Neuronal stem cell (in vitro differentiated cells): ENCODE measurements around the gene LCE5A.
A peak's percentile ranks its signal among the peaks of the same experiment; 100 is the strongest.

ENCODE experiments used
- DNase-seq: peaks from one replicate; pipeline ENCODE4 v3.0.0-alpha.2; 2013; ENCODE audit warnings: low spot score
- H2AFZ ChIP-seq: one replicate; pipeline ENCODE4 v1.6.1; 2013; ENCODE audit warnings: mild to moderate bottlenecking, low read length, inconsistent platforms
- H2AK5ac ChIP-seq: 2 replicates; pipeline ENCODE4 v1.6.1; 2013; ENCODE audit warnings: low read depth, mild to moderate bottlenecking, inconsistent platforms, low read length, moderate library complexity, mixed read lengths
- H2BK120ac ChIP-seq: 2 replicates; pipeline ENCODE4 v1.6.1; 2013; ENCODE audit warnings: low read depth, mild to moderate bottlenecking, inconsistent platforms, low read length, moderate library complexity, mixed read lengths
- H2BK12ac ChIP-seq: one replicate; pipeline ENCODE4 v1.6.1; 2013; ENCODE audit warnings: low read length, inconsistent platforms
- H2BK15ac ChIP-seq: 2 replicates; pipeline ENCODE4 v1.6.1; 2013; ENCODE audit warnings: mild to moderate bottlenecking, low read length, inconsistent platforms, mixed read lengths
- H2BK5ac ChIP-seq: one replicate; pipeline ENCODE4 v1.6.1; 2013; ENCODE audit warnings: inconsistent platforms, mild to moderate bottlenecking, low read length, moderate library complexity
- H3K14ac ChIP-seq: one replicate; pipeline ENCODE4 v1.6.1; 2013; ENCODE audit warnings: low read length, inconsistent platforms
- H3K18ac ChIP-seq: 2 replicates; pipeline ENCODE4 v1.6.1; 2013; ENCODE audit warnings: low read length, inconsistent platforms
- H3K23ac ChIP-seq: 2 replicates; pipeline ENCODE4 v1.6.1; 2013; ENCODE audit warnings: low read depth, mild to moderate bottlenecking, mixed read lengths, low read length, inconsistent platforms; ENCODE audit not compliant: poor library complexity
- H3K27ac ChIP-seq: replicated peaks from 3 replicates; pipeline ENCODE4 v1.5.1; 2013; ENCODE audit warnings: low read length, inconsistent platforms
- H3K27me3 ChIP-seq, 3 experiments: 2 replicates each; pipeline ENCODE4 v1.6.1; 2013; ENCODE audit warnings: low read length in 3 of 3, mild to moderate bottlenecking in 2 of 3, inconsistent platforms in 1 of 3, low read depth in 1 of 3, mixed read lengths in 1 of 3, moderate library complexity in 1 of 3; ENCODE audit not compliant: control insufficient read depth in 3 of 3, insufficient read depth in 3 of 3
- H3K36me3 ChIP-seq, 2 donors: replicated peaks in 1 of 2; 2 replicates each; pipeline ENCODE4 v1.6.1; 2013; ENCODE audit warnings: low read length in 2 of 2; ENCODE audit not compliant: control insufficient read depth in 2 of 2, insufficient read depth in 2 of 2
- H3K4ac ChIP-seq: 2 replicates; pipeline ENCODE4 v1.6.1; 2013; ENCODE audit warnings: inconsistent platforms, mild to moderate bottlenecking, low read length, moderate library complexity
- H3K4me1 ChIP-seq, 2 donors: 1 replicate in 1 of 2; 2 replicates in 1 of 2; pipeline ENCODE4 v1.6.1; 2013; ENCODE audit warnings: low read length in 2 of 2, low read depth in 1 of 2; ENCODE audit not compliant: control insufficient read depth in 2 of 2, insufficient read depth in 1 of 2
- H3K4me2 ChIP-seq: one replicate; pipeline ENCODE4 v1.6.1; 2013; ENCODE audit warnings: mild to moderate bottlenecking, low read length, inconsistent platforms; ENCODE audit not compliant: insufficient read depth, poor library complexity, severe bottlenecking
- H3K4me3 ChIP-seq, 2 donors: 2 replicates each; pipeline ENCODE4 v1.5.1; 2013; ENCODE audit warnings: low read length in 2 of 2, mild to moderate bottlenecking in 2 of 2, inconsistent platforms in 1 of 2, moderate library complexity in 1 of 2
- H3K79me1 ChIP-seq: one replicate; pipeline ENCODE4 v1.6.1; 2013; ENCODE audit warnings: low read depth, mild to moderate bottlenecking, inconsistent platforms, low read length, moderate library complexity
- H3K9ac ChIP-seq: one replicate; pipeline ENCODE4 v1.6.1; 2013; ENCODE audit warnings: mild to moderate bottlenecking, low read depth, low read length, inconsistent platforms; ENCODE audit not compliant: poor library complexity
- H3K9me3 ChIP-seq, 2 donors: replicated peaks in 1 of 2; 2 replicates each; pipeline versions ENCODE3 to v1.6.1; 2013; ENCODE audit warnings: low read length in 2 of 2, mild to moderate bottlenecking in 2 of 2, inconsistent platforms in 1 of 2, low read depth in 1 of 2, mixed read lengths in 1 of 2, moderate library complexity in 1 of 2; ENCODE audit not compliant: control insufficient read depth in 2 of 2, insufficient read depth in 1 of 2
- H4K8ac ChIP-seq: one replicate; pipeline ENCODE4 v1.6.1; 2013; ENCODE audit warnings: low read depth, mild to moderate bottlenecking, inconsistent platforms, low read length, moderate library complexity
- H4K91ac ChIP-seq: one replicate; pipeline ENCODE4 v1.6.1; 2013; ENCODE audit warnings: low read length, low read depth, mild to moderate bottlenecking, inconsistent platforms; ENCODE audit not compliant: poor library complexity
- WGBS, 2 donors: extraction: QIAGEN DNeasy Blood & Tissue Kit; methylation state at CpG; one replicate each; pipeline ENCODE4 v1.1.7; 2013; ENCODE audit warnings: missing lambda C conversion rate in 2 of 2, mixed read lengths in 1 of 2; ENCODE audit not compliant: insufficient read length in 2 of 2, insufficient replicate concordance in 1 of 2; ENCODE audit errors: extremely low coverage in 2 of 2; 5-methylcytosine and 5-hydroxymethylcytosine counted together

Gene LCE5A

GRCh38 chr1:152520561-152521090 is 10.0 kb downstream of the LCE5A start:
- Histone ChIP-seq H2BK12ac (no peak overlapping the region), H2AK5ac (no peak overlapping the region), H2BK5ac (no peak overlapping the region), H2BK120ac (no peak overlapping the region), H2AFZ (no peak overlapping the region), H3K4ac (no peak overlapping the region), H3K27ac (no peak overlapping the region), H4K8ac (no peak overlapping the region), H2BK15ac (no peak overlapping the region), H3K18ac (no peak overlapping the region), H3K27me3 (peaks cover 0 to 3% (median 0%) of the 10 kb centered on the region in 3 experiments), H3K4me1 (no peaks in the 10 kb centered on the region), H3K4me2 (no peak overlapping the region), H3K23ac (no peak overlapping the region), H3K79me1 (no peaks in the 10 kb centered on the region), H4K91ac (no peak overlapping the region), H3K9ac (no peak overlapping the region), H3K36me3 (no peaks in the 10 kb centered on the region), H3K9me3 (peaks cover 0 to 25% of the 10 kb centered on the region in 2 donors), H3K4me3 (no peak overlapping the region), H3K14ac (no peak overlapping the region)
- no CpG with 5 or more reads among the region's 4 CpGs for whole genome bisulfite sequencing, 2 donors
- DNase-seq, result no peak

- no peak overlapping the region for H3K23ac ChIP-seq
- H3K27ac ChIP-seq, result no peak overlapping the region
- no peak overlapping the region for H2AK5ac ChIP-seq
- no peak overlapping the region for H3K4ac ChIP-seq
- no peaks in the 10 kb centered on the region for H3K4me1 ChIP-seq
- H2BK120ac ChIP-seq, result no peak overlapping the region
- H3K4me2 ChIP-seq, result no peak overlapping the region
- H3K9ac ChIP-seq, result no peak overlapping the region
- no peak overlapping the region for H2AFZ ChIP-seq
- H3K4me3 ChIP-seq, result no peak overlapping the region
- no peak overlapping the region for H4K91ac ChIP-seq
- no peak overlapping the region for H3K18ac ChIP-seq
- H3K27me3 ChIP-seq, result no peaks in the 10 kb centered on the region
- no peak overlapping the region for H4K8ac ChIP-seq
- WGBS, 2 donors, result no CpG with 5 or more reads among the region's 1 CpG
- H2BK5ac ChIP-seq, result no peak overlapping the region
- no peak overlapping the region for H3K14ac ChIP-seq
- no peaks in the 10 kb centered on the region for H3K36me3 ChIP-seq
- H2BK15ac ChIP-seq, result no peak overlapping the region
- no peak for DNase-seq
- no peaks in the 10 kb centered on the region for H3K79me1 ChIP-seq
- H2BK12ac ChIP-seq, result no peak overlapping the region
- H3K9me3 ChIP-seq, result peaks cover 0 to 4% of the 10 kb centered on the region in 2 donors
These were observed 14.6 kb downstream of the LCE5A start for GRCh38 chr1:152525080-152525641.

- no peaks in the 10 kb centered on the region for H3K36me3 ChIP-seq
- no peak overlapping the region for H2BK12ac ChIP-seq
- H3K4me1 ChIP-seq, result no peaks in the 10 kb centered on the region
- no peaks in the 10 kb centered on the region for H3K27me3 ChIP-seq
- no peak overlapping the region for H2BK120ac ChIP-seq
- no peak overlapping the region for H3K4me3 ChIP-seq
- H3K9me3 ChIP-seq, result peaks cover 0 to 20% of the 10 kb centered on the region in 2 donors
- H3K23ac ChIP-seq, result no peak overlapping the region
- no peak overlapping the region for H4K91ac ChIP-seq
- H3K79me1 ChIP-seq, result no peaks in the 10 kb centered on the region
- H3K4me2 ChIP-seq, result no peak overlapping the region
- no peak overlapping the region for H2AK5ac ChIP-seq
- no peak overlapping the region for H2AFZ ChIP-seq
- no peak overlapping the region for H2BK15ac ChIP-seq
- H3K4ac ChIP-seq, result no peak overlapping the region
- DNase-seq, result peak; percentile 2
- no peak overlapping the region for H2BK5ac ChIP-seq
- H4K8ac ChIP-seq, result no peak overlapping the region
- WGBS, 2 donors, result no CpG with 5 or more reads among the region's 7 CpGs
- no peak overlapping the region for H3K9ac ChIP-seq
- no peak overlapping the region for H3K18ac ChIP-seq
- no peak overlapping the region for H3K27ac ChIP-seq
- no peak overlapping the region for H3K14ac ChIP-seq
These were observed 22.8 kb downstream of the LCE5A start for GRCh38 chr1:152533327-152533938.

GRCh38 chr1:152535774-152536173 is 25.2 kb downstream of the LCE5A start:
- Histone ChIP-seq H4K8ac (no peak overlapping the region), H3K23ac (no peak overlapping the region), H3K4me3 (no peak overlapping the region), H2AFZ (no peak overlapping the region), H3K4me2 (no peak overlapping the region), H2BK15ac (no peak overlapping the region), H2AK5ac (no peak overlapping the region), H3K14ac (no peak overlapping the region), H3K79me1 (no peaks in the 10 kb centered on the region), H3K4me1 (no peaks in the 10 kb centered on the region), H3K27ac (no peak overlapping the region), H3K9me3 (peaks cover 0 to 22% of the 10 kb centered on the region in 2 donors), H3K18ac (no peak overlapping the region), H2BK120ac (no peak overlapping the region), H3K4ac (no peak overlapping the region), H4K91ac (no peak overlapping the region), H2BK12ac (no peak overlapping the region), H3K27me3 (no peaks in the 10 kb centered on the region), H3K36me3 (no peaks in the 10 kb centered on the region), H2BK5ac (no peak overlapping the region), H3K9ac (no peak overlapping the region)
- DNase-seq, result no peak
- WGBS, 2 donors, result no CpG with 5 or more reads among the region's 3 CpGs
